ENCODE results near the gene PAK1IP1.
"Not testable (repeated sequence)": the region's sequence is repeated elsewhere in the genome, so short reads cannot be mapped to it uniquely, and the experiment has no call there.

Gene PAK1IP1

DNA sequence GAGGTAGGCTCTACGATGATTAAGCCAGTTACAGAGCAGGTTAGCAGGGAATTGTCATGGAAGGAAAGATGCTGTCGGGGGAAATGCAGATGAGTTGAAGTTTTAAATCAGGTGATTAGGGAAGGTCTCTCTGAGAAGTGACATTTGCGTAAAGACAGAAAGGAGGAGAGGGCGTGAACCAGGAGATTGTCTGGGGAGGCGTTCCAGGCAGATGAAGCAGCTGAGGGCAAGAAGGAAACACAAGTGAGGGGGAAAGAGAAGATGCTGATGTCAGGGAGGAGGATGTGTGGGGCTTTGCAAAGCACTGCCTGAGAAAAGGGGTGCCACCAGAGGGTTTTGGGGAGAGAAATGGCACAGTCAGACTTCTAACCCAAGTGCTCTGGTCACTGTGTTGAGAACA lies 50.3 kb downstream of the PAK1IP1 start:
- DNase-seq, result no peak

GRCh38 chr6:10746915-10747250 lies 52.1 kb downstream of the PAK1IP1 start:
- no peak for DNase-seq

- DNase-seq, result peak; percentile 97 to 99 (median 98)
Measured at GRCh38 chr6:10747251-10747972, 52.6 kb downstream of the PAK1IP1 start, which contains the start of gene TMEM14B. TMEM14B (plus strand) TSS chr6:10747805; CDS start chr6:10749246, 1,441 bp downstream.

- DNase-seq, result no peak
Measured at GRCh38 chr6:10749734-10750133, 55.0 kb downstream of the PAK1IP1 start.

GRCh38 chr6:10750568-10750967 lies 55.8 kb downstream of the PAK1IP1 start:
- DNase-seq, result not testable (repeated sequence)

DNA sequence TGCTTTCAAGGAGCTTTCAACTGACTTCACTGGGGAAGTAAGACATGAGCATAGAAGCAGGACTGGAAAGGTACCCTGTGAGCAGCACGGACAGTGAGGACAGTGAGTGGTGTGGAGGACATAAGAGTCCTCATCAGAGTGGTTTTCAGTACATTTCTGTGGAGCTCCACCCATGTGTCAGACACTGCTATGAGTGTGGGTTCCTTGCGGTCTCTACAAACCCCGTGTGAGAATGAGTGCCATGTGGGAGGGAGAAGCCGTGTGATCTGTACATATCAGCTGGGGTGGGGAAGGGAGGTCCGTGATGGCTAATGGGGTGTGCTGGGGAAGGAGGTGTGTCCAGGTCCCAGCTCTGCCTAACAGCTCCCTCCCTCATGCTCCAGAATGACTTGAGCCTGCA lies 57.0 kb downstream of the PAK1IP1 start:
- not testable (repeated sequence) for DNase-seq

- no peak for DNase-seq
Measured at GRCh38 chr6:10756085-10756484, 61.3 kb downstream of the PAK1IP1 start.

All from activated naive CD4-positive, alpha-beta T cell (primary cell).